GM19397 (cell line): ENCODE data around the gene NOL11.
"Not testable (repeated sequence)": the region's sequence is repeated elsewhere in the genome, so short reads cannot be mapped to it uniquely, and the experiment has no call there.

Experiments used
- ATAC-seq: cut with Tn5 transposase; IDR thresholded peaks from one replicate; pipeline ENCODE4 v1.9.1; 2021; ENCODE audit warnings: mild to moderate bottlenecking, moderate library complexity; ENCODE audit not compliant: unreplicated experiment

The NOL11 gene

GRCh38 chr17:67717624-67718324 lies at the start of gene NOL11:
Gene NOL11 (plus strand): TSS chr17:67717936. CDS start chr17:67717948, 12 bp downstream.
- peak; percentile 94 for ATAC-seq

GRCh38 chr17:67671493-67671892 lies 46.2 kb upstream of the NOL11 start:
- no peak for ATAC-seq

- ATAC-seq = no peak
These were observed 45.0 kb upstream of the NOL11 start for GRCh38 chr17:67672592-67673335.

- ATAC-seq = no peak
These were observed 42.3 kb upstream of the NOL11 start for GRCh38 chr17:67675481-67675880.

GRCh38 chr17:67676305-67676704 lies 41.4 kb upstream of the NOL11 start:
- ATAC-seq = no peak

- no peak for ATAC-seq
These were observed 39.3 kb upstream of the NOL11 start for GRCh38 chr17:67678414-67678813.

GRCh38 chr17:67679225-67679624 lies 38.5 kb upstream of the NOL11 start:
- no peak for ATAC-seq

GRCh38 chr17:67679721-67680120 lies 38.0 kb upstream of the NOL11 start:
- ATAC-seq = no peak

GRCh38 chr17:67680445-67681224 lies 37.1 kb upstream of the NOL11 start:
- no peak for ATAC-seq

- ATAC-seq = no peak
These were observed 35.5 kb upstream of the NOL11 start for GRCh38 chr17:67682196-67682595.

GRCh38 chr17:67685351-67685750 lies 32.4 kb upstream of the NOL11 start:
- no peak for ATAC-seq

- ATAC-seq = no peak
These were observed 31.5 kb upstream of the NOL11 start for GRCh38 chr17:67686241-67686640.

GRCh38 chr17:67687511-67687910 lies 30.2 kb upstream of the NOL11 start:
- no peak for ATAC-seq

- ATAC-seq = no peak
These were observed 28.1 kb upstream of the NOL11 start for GRCh38 chr17:67689534-67690177.

- no peak for ATAC-seq
These were observed 23.9 kb upstream of the NOL11 start for GRCh38 chr17:67693811-67694210.

GRCh38 chr17:67696347-67696746 lies 21.4 kb upstream of the NOL11 start:
- no peak for ATAC-seq

- ATAC-seq = no peak
These were observed 20.8 kb upstream of the NOL11 start for GRCh38 chr17:67696853-67697498.

- ATAC-seq = no peak
These were observed 17.6 kb upstream of the NOL11 start for GRCh38 chr17:67700037-67700724.

- ATAC-seq = no peak
These were observed 17.0 kb upstream of the NOL11 start for GRCh38 chr17:67700725-67701119.

- not testable (repeated sequence) for ATAC-seq
These were observed 14.9 kb upstream of the NOL11 start for GRCh38 chr17:67702861-67703260.
